Measurements from ENCODE around the gene GP9. TPM values are rescaled to one million over a fixed set of nuclear protein-coding genes. Genes with fewer than 3 reads are reported as not detected.

Gene GP9
- total and polyA plus RNA-seq, 2 donors (not counting 1 experiment from before 2014, with no cell fraction given): not detected

DNA sequence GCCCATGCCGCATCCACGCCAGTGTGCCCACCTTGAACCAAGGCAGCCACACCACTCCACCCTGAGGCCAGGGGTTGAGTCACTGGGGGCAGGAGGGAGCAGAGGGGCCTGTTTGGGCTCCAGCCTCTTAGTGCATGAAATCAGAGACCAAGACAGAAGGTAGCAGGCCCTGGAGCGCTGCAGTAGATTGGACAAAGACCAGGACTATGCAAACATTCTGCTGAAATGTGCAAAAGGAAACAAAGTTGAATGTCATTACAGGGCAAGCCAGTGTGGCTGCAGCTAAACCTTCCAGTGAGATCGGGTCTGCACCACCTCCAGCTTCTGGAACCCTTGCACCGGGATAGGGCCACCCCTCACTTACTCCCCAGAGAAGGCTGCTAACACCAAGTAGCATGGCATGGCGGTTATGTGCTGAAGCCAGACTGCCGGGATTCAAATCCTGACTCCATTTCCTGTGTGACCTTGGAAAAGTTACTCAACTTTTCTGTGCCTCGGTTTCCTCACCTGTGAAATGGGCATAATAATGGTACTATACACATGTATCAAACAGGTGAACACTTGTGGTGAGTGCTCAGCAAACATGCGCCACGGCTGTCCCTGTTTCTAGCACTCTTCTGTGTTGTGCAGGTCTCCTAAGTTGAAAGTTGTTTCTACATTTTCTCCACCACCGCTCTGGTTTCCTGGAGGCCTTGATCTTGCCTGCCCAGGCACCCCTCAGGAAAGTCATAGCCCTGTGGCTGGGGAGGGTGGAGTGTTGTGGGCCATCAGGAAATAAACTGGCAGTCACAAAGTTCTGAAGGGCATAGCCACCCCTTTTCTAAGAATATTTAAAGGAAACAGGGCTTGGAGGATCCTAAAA lies 25.0 kb upstream of the GP9 start:
- no peak for TF ChIP-seq EZH2 (IDR thresholded peaks at IDR 0.05; ENCODE audit: low read length, missing control alignments)
- TF ChIP-seq, protein P1, sequence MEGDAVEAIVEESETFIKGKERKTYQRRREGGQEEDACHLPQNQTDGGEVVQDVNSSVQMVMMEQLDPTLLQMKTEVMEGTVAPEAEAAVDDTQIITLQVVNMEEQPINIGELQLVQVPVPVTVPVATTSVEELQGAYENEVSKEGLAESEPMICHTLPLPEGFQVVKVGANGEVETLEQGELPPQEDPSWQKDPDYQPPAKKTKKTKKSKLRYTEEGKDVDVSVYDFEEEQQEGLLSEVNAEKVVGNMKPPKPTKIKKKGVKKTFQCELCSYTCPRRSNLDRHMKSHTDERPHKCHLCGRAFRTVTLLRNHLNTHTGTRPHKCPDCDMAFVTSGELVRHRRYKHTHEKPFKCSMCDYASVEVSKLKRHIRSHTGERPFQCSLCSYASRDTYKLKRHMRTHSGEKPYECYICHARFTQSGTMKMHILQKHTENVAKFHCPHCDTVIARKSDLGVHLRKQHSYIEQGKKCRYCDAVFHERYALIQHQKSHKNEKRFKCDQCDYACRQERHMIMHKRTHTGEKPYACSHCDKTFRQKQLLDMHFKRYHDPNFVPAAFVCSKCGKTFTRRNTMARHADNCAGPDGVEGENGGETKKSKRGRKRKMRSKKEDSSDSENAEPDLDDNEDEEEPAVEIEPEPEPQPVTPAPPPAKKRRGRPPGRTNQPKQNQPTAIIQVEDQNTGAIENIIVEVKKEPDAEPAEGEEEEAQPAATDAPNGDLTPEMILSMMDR (conservative IDR thresholded peaks at IDR 0.05 in 1 of 2, IDR thresholded peaks at IDR 0.05 in 1 of 2; ENCODE audit: low read depth in 1 of 2, low read length in 2 of 2): no peak
- no peak overlapping the region for H3K27ac ChIP-seq (ENCODE audit: insufficient read depth, low read length)
- H3K4me1 ChIP-seq (ENCODE audit: control insufficient read depth, extremely low read depth, insufficient read depth, low read length): no peaks in the 10 kb centered on the region
- no peaks in the 10 kb centered on the region for H3K79me2 ChIP-seq (ENCODE audit: control insufficient read depth, insufficient read depth, low read length)
- H3K9ac ChIP-seq (ENCODE audit: insufficient read depth, low read length): no peak overlapping the region
- no peaks in the 10 kb centered on the region for H4K20me1 ChIP-seq (ENCODE audit: control insufficient read depth, extremely low read depth, insufficient read depth, low read length)
- H3K27me3 ChIP-seq (ENCODE audit: control insufficient read depth, insufficient read depth, low read length): peaks cover 9% of the 10 kb centered on the region
- DNase-seq (ENCODE audit: low read depth in 2 of 2): no peak
- H3K9me3 ChIP-seq (ENCODE audit: control insufficient read depth, insufficient read depth, low read depth, low read length): no peaks in the 10 kb centered on the region
- no peak overlapping the region for H3K4me3 ChIP-seq (replicated peaks in 1 of 4; ENCODE audit: control extremely low read depth in 1 of 4, insufficient read depth in 1 of 4, low read depth in 3 of 4, low read length in 4 of 4)
- H3K36me3 ChIP-seq (ENCODE audit: control insufficient read depth, insufficient read depth, low read length): no peaks in the 10 kb centered on the region
- H2AFZ ChIP-seq (ENCODE audit: low read length): no peak overlapping the region
- H3K4me2 ChIP-seq (ENCODE audit: extremely low read depth, insufficient read depth, low read length): no peak overlapping the region

DNA sequence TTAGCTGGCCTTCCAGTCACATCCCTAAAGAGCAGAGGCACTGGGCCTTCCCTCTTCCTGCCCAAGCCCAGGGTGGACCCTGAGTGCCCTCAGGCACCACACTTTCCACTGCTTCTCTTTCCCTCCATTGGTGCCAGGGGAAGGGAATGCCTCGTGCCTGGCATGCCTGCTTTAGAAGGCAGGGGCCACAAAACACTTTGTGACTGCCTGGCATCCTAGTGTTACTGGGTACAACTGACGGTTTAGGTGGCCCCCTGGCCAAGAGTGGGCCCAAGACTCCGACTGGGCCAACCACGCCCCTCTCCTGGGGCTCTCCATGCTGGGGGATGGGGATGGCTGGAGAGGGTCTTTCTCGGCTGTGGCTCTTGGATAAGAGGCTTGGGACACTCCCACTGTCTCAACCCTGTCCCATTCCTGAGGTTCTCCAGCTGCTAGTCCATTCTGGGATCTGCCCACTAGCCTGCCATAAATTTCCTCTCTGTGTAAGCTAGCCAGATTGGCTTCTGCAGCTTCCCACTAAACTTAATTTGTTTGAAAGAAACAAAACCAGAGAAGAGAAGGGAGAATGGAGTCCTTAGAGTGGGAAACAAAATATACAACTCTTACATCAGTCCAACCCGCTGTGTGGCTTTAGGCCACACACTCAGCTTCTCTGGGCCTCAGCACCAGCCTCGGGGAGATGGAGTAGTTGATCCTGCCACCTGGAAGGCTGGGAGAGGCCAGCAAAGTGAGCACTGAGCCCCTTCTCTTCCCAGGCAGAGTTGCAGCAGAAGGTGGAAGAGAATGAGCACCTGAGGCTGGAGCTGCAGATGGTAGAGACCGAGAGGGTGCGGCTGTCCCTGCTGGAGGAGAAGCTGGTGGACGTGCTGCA lies 24.1 kb upstream of the GP9 start:
- no peak overlapping the region for H2AFZ ChIP-seq (ENCODE audit: low read length)
- H3K9ac ChIP-seq (ENCODE audit: insufficient read depth, low read length): no peak overlapping the region
- H3K36me3 ChIP-seq (ENCODE audit: control insufficient read depth, insufficient read depth, low read length): no peaks in the 10 kb centered on the region
- H3K4me1 ChIP-seq (ENCODE audit: control insufficient read depth, extremely low read depth, insufficient read depth, low read length): no peaks in the 10 kb centered on the region
- no peak overlapping the region for H3K4me2 ChIP-seq (ENCODE audit: extremely low read depth, insufficient read depth, low read length)
- H3K27ac ChIP-seq (ENCODE audit: insufficient read depth, low read length): no peak overlapping the region
- H3K9me3 ChIP-seq (ENCODE audit: control insufficient read depth, insufficient read depth, low read depth, low read length): no peaks in the 10 kb centered on the region
- DNase-seq (ENCODE audit: low read depth in 2 of 2): no peak
- no peak overlapping the region for H3K4me3 ChIP-seq (replicated peaks in 1 of 4; ENCODE audit: control extremely low read depth in 1 of 4, insufficient read depth in 1 of 4, low read depth in 3 of 4, low read length in 4 of 4)
- H3K79me2 ChIP-seq (ENCODE audit: control insufficient read depth, insufficient read depth, low read length): no peaks in the 10 kb centered on the region
- TF ChIP-seq EZH2 (IDR thresholded peaks at IDR 0.05; ENCODE audit: low read length, missing control alignments): no peak
- TF ChIP-seq, protein P1 (conservative IDR thresholded peaks at IDR 0.05 in 1 of 2, IDR thresholded peaks at IDR 0.05 in 1 of 2; ENCODE audit: low read depth in 1 of 2, low read length in 2 of 2): no peak
- H3K27me3 ChIP-seq (ENCODE audit: control insufficient read depth, insufficient read depth, low read length): peaks cover 11% of the 10 kb centered on the region
- no peaks in the 10 kb centered on the region for H4K20me1 ChIP-seq (ENCODE audit: control insufficient read depth, extremely low read depth, insufficient read depth, low read length)

DNA sequence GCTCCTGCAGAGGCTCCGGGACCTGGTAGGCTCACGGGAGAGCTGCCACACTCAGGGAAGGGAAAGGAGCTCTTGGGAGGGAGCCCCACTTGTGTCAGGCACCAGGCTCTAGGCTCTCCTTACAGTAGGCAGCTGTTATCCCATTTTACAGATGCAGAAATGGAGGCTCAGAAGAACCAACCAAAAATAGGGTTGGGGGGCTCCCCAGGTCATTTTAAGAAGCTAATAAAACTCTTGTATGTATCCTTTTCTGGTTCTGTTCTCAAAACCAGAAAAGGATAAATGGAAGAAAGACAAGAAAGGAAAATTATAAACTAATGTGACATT lies 23.5 kb upstream of the GP9 start:
- H3K9ac ChIP-seq (ENCODE audit: insufficient read depth, low read length): no peak overlapping the region
- no peak for DNase-seq (ENCODE audit: low read depth in 2 of 2)
- H3K4me1 ChIP-seq (ENCODE audit: control insufficient read depth, extremely low read depth, insufficient read depth, low read length): no peaks in the 10 kb centered on the region
- no peak overlapping the region for H3K4me3 ChIP-seq (replicated peaks in 1 of 4; ENCODE audit: control extremely low read depth in 1 of 4, insufficient read depth in 1 of 4, low read depth in 3 of 4, low read length in 4 of 4)
- no peaks in the 10 kb centered on the region for H4K20me1 ChIP-seq (ENCODE audit: control insufficient read depth, extremely low read depth, insufficient read depth, low read length)
- no peak overlapping the region for H3K4me2 ChIP-seq (ENCODE audit: extremely low read depth, insufficient read depth, low read length)
- H3K9me3 ChIP-seq (ENCODE audit: control insufficient read depth, insufficient read depth, low read depth, low read length): no peaks in the 10 kb centered on the region
- H3K27me3 ChIP-seq (ENCODE audit: control insufficient read depth, insufficient read depth, low read length): peaks cover 11% of the 10 kb centered on the region
- H3K36me3 ChIP-seq (ENCODE audit: control insufficient read depth, insufficient read depth, low read length): no peaks in the 10 kb centered on the region
- TF ChIP-seq, protein P1 (conservative IDR thresholded peaks at IDR 0.05 in 1 of 2, IDR thresholded peaks at IDR 0.05 in 1 of 2; ENCODE audit: low read depth in 1 of 2, low read length in 2 of 2): no peak
- no peak for TF ChIP-seq EZH2 (IDR thresholded peaks at IDR 0.05; ENCODE audit: low read length, missing control alignments)
- no peak overlapping the region for H3K27ac ChIP-seq (ENCODE audit: insufficient read depth, low read length)
- no peak overlapping the region for H2AFZ ChIP-seq (ENCODE audit: low read length)
- H3K79me2 ChIP-seq (ENCODE audit: control insufficient read depth, insufficient read depth, low read length): no peaks in the 10 kb centered on the region

Measured in fibroblast of lung (primary cell).